H1 (cell line): ENCODE data around the gene KLHL24. TPM values are rescaled to one million over a fixed set of nuclear protein-coding genes. Genes with fewer than 3 reads are reported as not detected.

Experiments
- CBX5 ChIP-seq: fragments of 300-800, 300-1000 bp; sonication (generic); IDR thresholded peaks from 2 replicates; pipeline ENCODE4 v1.7.1; 2016; ENCODE audit warnings: antibody characterized with exemption, low read length, low read depth
- CBX8 ChIP-seq: fragments of 300-800, 300-1000 bp; sonication (generic); IDR thresholded peaks from 2 replicates; pipeline ENCODE4 v1.7.1; 2016; ENCODE audit warnings: low read depth, low read length, borderline replicate concordance
- EP300 ChIP-seq, 2 experiments: IDR thresholded peaks; 1 replicate in 1 of 2; 2 replicates in 1 of 2; pipeline ENCODE4 v1.6.1; 2011 to 2012; ENCODE audit warnings: low read depth in 2 of 2, low read length in 2 of 2, mild to moderate bottlenecking in 2 of 2, borderline replicate concordance in 1 of 2, inconsistent platforms in 1 of 2, moderate library complexity in 1 of 2
- POLR2AphosphoS5 ChIP-seq: IDR thresholded peaks from 2 replicates; pipeline ENCODE4 v1.6.1; 2011; ENCODE audit warnings: low read depth, low read length
- SIX5 ChIP-seq: IDR thresholded peaks from 2 replicates; pipeline ENCODE4 v1.6.1; 2011; ENCODE audit warnings: mild to moderate bottlenecking, low read depth, low read length
- polyA plus RNA-seq, 7 experiments: library from polyadenylated mRNA; depleted of rRNA in 3 of 7; stranded (reverse) in 5 of 7; unstranded in 2 of 7; fragments of >200 nt in 5 of 7; fragments of 200-250 nt in 2 of 7; gene quantifications; 1 replicate in 5 of 7; 2 replicates in 1 of 7; 4 replicates in 1 of 7; pipeline versions ENCODE4 v1.2.1 to v1.2.3, GENCODE V29; 2011 to 2013; ENCODE audit warnings: missing spikeins in 2 of 7, mixed read lengths in 2 of 7
- total RNA-seq: library from RNA; stranded (reverse); fragmentation: NEBNext Ultra II Directional; extraction: Animal tissue kit (Norgen Biotek cat#: 25700); gene quantifications from 2 replicates; pipeline ENCODE4 v1.2.1, GENCODE V29; 2021
- TF ChIP-seq, protein P1 (sequence below): fragments of 300-600 bp; sonication (generic); IDR thresholded peaks from 2 replicates; pipeline ENCODE4 v1.7.1; 2012; ENCODE audit warnings: low read length, moderate library complexity, mild to moderate bottlenecking, inconsistent platforms; ENCODE audit not compliant: insufficient replicate concordance

The KLHL24 gene
- total and polyA plus RNA-seq, 2 of the 8 experiments (the other 6 are each of a cell fraction or from before 2014, with no cell fraction given), result 12.5 to 36.2 TPM

DNA sequence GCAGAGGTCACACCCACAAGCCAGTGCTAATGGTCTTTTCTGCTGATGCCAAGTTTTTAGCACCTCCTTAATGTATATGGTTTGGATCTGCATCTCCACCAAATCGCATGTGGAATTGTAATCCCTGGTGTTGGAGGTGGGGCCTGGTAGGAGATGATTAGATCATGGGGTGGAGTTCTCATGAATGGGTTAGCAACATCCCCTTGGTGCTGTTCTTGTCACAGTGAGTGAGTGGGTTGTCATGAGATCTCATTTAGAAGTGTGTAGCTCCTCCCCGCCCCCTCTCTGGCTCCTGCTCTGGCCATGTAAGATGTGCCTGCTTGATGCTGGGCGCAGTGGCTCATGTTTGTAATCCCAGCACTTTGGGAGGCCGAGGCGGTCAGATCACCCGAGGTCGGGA, 42.6 kb upstream of the KLHL24 start (continued):
- TF ChIP-seq, protein P1, sequence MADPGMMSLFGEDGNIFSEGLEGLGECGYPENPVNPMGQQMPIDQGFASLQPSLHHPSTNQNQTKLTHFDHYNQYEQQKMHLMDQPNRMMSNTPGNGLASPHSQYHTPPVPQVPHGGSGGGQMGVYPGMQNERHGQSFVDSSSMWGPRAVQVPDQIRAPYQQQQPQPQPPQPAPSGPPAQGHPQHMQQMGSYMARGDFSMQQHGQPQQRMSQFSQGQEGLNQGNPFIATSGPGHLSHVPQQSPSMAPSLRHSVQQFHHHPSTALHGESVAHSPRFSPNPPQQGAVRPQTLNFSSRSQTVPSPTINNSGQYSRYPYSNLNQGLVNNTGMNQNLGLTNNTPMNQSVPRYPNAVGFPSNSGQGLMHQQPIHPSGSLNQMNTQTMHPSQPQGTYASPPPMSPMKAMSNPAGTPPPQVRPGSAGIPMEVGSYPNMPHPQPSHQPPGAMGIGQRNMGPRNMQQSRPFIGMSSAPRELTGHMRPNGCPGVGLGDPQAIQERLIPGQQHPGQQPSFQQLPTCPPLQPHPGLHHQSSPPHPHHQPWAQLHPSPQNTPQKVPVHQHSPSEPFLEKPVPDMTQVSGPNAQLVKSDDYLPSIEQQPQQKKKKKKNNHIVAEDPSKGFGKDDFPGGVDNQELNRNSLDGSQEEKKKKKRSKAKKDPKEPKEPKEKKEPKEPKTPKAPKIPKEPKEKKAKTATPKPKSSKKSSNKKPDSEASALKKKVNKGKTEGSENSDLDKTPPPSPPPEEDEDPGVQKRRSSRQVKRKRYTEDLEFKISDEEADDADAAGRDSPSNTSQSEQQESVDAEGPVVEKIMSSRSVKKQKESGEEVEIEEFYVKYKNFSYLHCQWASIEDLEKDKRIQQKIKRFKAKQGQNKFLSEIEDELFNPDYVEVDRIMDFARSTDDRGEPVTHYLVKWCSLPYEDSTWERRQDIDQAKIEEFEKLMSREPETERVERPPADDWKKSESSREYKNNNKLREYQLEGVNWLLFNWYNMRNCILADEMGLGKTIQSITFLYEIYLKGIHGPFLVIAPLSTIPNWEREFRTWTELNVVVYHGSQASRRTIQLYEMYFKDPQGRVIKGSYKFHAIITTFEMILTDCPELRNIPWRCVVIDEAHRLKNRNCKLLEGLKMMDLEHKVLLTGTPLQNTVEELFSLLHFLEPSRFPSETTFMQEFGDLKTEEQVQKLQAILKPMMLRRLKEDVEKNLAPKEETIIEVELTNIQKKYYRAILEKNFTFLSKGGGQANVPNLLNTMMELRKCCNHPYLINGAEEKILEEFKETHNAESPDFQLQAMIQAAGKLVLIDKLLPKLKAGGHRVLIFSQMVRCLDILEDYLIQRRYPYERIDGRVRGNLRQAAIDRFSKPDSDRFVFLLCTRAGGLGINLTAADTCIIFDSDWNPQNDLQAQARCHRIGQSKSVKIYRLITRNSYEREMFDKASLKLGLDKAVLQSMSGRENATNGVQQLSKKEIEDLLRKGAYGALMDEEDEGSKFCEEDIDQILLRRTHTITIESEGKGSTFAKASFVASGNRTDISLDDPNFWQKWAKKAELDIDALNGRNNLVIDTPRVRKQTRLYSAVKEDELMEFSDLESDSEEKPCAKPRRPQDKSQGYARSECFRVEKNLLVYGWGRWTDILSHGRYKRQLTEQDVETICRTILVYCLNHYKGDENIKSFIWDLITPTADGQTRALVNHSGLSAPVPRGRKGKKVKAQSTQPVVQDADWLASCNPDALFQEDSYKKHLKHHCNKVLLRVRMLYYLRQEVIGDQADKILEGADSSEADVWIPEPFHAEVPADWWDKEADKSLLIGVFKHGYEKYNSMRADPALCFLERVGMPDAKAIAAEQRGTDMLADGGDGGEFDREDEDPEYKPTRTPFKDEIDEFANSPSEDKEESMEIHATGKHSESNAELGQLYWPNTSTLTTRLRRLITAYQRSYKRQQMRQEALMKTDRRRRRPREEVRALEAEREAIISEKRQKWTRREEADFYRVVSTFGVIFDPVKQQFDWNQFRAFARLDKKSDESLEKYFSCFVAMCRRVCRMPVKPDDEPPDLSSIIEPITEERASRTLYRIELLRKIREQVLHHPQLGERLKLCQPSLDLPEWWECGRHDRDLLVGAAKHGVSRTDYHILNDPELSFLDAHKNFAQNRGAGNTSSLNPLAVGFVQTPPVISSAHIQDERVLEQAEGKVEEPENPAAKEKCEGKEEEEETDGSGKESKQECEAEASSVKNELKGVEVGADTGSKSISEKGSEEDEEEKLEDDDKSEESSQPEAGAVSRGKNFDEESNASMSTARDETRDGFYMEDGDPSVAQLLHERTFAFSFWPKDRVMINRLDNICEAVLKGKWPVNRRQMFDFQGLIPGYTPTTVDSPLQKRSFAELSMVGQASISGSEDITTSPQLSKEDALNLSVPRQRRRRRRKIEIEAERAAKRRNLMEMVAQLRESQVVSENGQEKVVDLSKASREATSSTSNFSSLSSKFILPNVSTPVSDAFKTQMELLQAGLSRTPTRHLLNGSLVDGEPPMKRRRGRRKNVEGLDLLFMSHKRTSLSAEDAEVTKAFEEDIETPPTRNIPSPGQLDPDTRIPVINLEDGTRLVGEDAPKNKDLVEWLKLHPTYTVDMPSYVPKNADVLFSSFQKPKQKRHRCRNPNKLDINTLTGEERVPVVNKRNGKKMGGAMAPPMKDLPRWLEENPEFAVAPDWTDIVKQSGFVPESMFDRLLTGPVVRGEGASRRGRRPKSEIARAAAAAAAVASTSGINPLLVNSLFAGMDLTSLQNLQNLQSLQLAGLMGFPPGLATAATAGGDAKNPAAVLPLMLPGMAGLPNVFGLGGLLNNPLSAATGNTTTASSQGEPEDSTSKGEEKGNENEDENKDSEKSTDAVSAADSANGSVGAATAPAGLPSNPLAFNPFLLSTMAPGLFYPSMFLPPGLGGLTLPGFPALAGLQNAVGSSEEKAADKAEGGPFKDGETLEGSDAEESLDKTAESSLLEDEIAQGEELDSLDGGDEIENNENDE, result no peak
- TF ChIP-seq CBX8 (no peak), SIX5 (no peak), CBX5 (no peak), EP300 (IDR thresholded peaks at IDR 0.05; ENCODE audit: borderline replicate concordance in 1 of 2, low read depth in 2 of 2, low read length in 2 of 2) (no peak), POLR2AphosphoS5 (no peak)
